Measurements from ENCODE around the gene ANKZF1.

- TF ChIP-seq CTCF (IDR thresholded peaks at IDR 0.05) (no peak), POLR2A (IDR thresholded peaks at IDR 0.05) (no peak), EP300 (IDR thresholded peaks at IDR 0.05) (no peak), POLR2AphosphoS5 (IDR thresholded peaks at IDR 0.05) (no peak)
Measured at GRCh38 chr2:219248845-219249202, 19.2 kb downstream of the ANKZF1 start.
